H9 (cell line): ENCODE data around the gene MOG. TPM values are rescaled to one million over a fixed set of nuclear protein-coding genes. Genes with fewer than 3 reads are reported as not detected.

Source experiments
- DNase-seq: peaks from one replicate; pipeline ENCODE4 v3.0.0-alpha.2; 2017
- H2AFZ ChIP-seq: one replicate; pipeline ENCODE4 v1.6.1; 2013; ENCODE audit warnings: mild to moderate bottlenecking, low read length, control low read depth, moderate library complexity
- H2AK5ac ChIP-seq: 2 replicates; pipeline ENCODE4 v1.6.1; 2013; ENCODE audit warnings: low read length, control low read depth, mixed read lengths; ENCODE audit not compliant: insufficient read length
- H2BK120ac ChIP-seq: one replicate; pipeline ENCODE4 v1.6.1; 2013; ENCODE audit warnings: low read depth, mild to moderate bottlenecking, low read length, control low read depth, inconsistent platforms; ENCODE audit not compliant: poor library complexity, severe bottlenecking
- H2BK12ac ChIP-seq: 2 replicates; pipeline ENCODE4 v1.6.1; 2013; ENCODE audit warnings: low read length, control low read depth, mixed read lengths, low read depth; ENCODE audit not compliant: insufficient read length
- H2BK15ac ChIP-seq: 2 replicates; pipeline ENCODE4 v1.6.1; 2013; ENCODE audit warnings: low read depth, low read length, control low read depth
- H2BK20ac ChIP-seq: one replicate; pipeline ENCODE4 v1.6.1; 2013; ENCODE audit warnings: low read depth, mild to moderate bottlenecking, low read length, control low read depth, inconsistent platforms; ENCODE audit not compliant: poor library complexity, severe bottlenecking
- H2BK5ac ChIP-seq: 2 replicates; pipeline ENCODE4 v1.6.1; 2013; ENCODE audit warnings: low read length, control low read depth, mixed read lengths; ENCODE audit not compliant: insufficient read length
- H3K14ac ChIP-seq: 2 replicates; pipeline ENCODE4 v1.6.1; 2013; ENCODE audit warnings: low read length, control low read depth; ENCODE audit not compliant: insufficient read depth
- H3K18ac ChIP-seq: 2 replicates; pipeline ENCODE4 v1.6.1; 2013; ENCODE audit warnings: low read depth, mild to moderate bottlenecking, mixed read lengths, low read length, control low read depth; ENCODE audit not compliant: insufficient read length
- H3K23ac ChIP-seq: 2 replicates; pipeline ENCODE4 v1.6.1; 2013; ENCODE audit warnings: low read length, control low read depth, mixed read lengths, low read depth; ENCODE audit not compliant: insufficient read length
- H3K23me2 ChIP-seq: 2 replicates; pipeline ENCODE4 v1.6.1; 2013; ENCODE audit warnings: low read depth, mild to moderate bottlenecking, mixed read lengths, low read length, control low read depth; ENCODE audit not compliant: insufficient read length, poor library complexity, severe bottlenecking
- H3K27ac ChIP-seq: 2 replicates; pipeline ENCODE4 v1.5.1; 2013; ENCODE audit warnings: low read length, control low read depth, mixed read lengths, low read depth; ENCODE audit not compliant: insufficient read length
- H3K27me3 ChIP-seq: 2 replicates; pipeline ENCODE4 v1.6.1; 2013; ENCODE audit warnings: low read length, control low read depth, inconsistent platforms; ENCODE audit not compliant: insufficient read depth
- H3K4ac ChIP-seq: 2 replicates; pipeline ENCODE4 v1.6.1; 2013; ENCODE audit warnings: low read depth, mild to moderate bottlenecking, control low read depth, inconsistent platforms, low read length, moderate library complexity
- H3K4me1 ChIP-seq: 2 replicates; pipeline ENCODE4 v1.6.1; 2013; ENCODE audit warnings: low read length, control low read depth, inconsistent platforms; ENCODE audit not compliant: insufficient read depth
- H3K4me2 ChIP-seq: 2 replicates; pipeline ENCODE4 v1.6.1; 2013; ENCODE audit warnings: low read length, control low read depth, mixed read lengths; ENCODE audit not compliant: insufficient read length, insufficient read depth
- H3K56ac ChIP-seq: 2 replicates; pipeline ENCODE4 v1.6.1; 2013; ENCODE audit warnings: low read depth, mild to moderate bottlenecking, mixed read lengths, low read length, control low read depth; ENCODE audit not compliant: insufficient read length
- H3K79me1 ChIP-seq: 2 replicates; pipeline ENCODE4 v1.6.1; 2013; ENCODE audit warnings: low read depth, mild to moderate bottlenecking, moderate library complexity, low read length, control low read depth, inconsistent platforms; ENCODE audit not compliant: insufficient read depth, poor library complexity, severe bottlenecking
- H3K79me2 ChIP-seq: 2 replicates; pipeline ENCODE4 v1.6.1; 2013; ENCODE audit warnings: low read length, control low read depth, inconsistent platforms; ENCODE audit not compliant: insufficient read depth
- H3K9ac ChIP-seq: 2 replicates; pipeline ENCODE4 v1.6.1; 2013; ENCODE audit warnings: low read length, control low read depth, mixed read lengths; ENCODE audit not compliant: insufficient read length; ENCODE audit errors: extremely low read depth
- H3K9me3 ChIP-seq: one replicate; pipeline ENCODE4 v1.6.1; 2013; ENCODE audit warnings: low read depth, low read length, inconsistent platforms; ENCODE audit not compliant: control insufficient read depth
- H3T11ph ChIP-seq: one replicate; pipeline ENCODE4 v1.6.1; 2013; ENCODE audit warnings: mild to moderate bottlenecking, low read length, control low read depth, inconsistent platforms
- H4K20me1 ChIP-seq: one replicate; pipeline ENCODE4 v1.6.1; 2013; ENCODE audit not compliant: control insufficient read depth, insufficient read length, insufficient read depth
- H4K5ac ChIP-seq: 2 replicates; pipeline ENCODE4 v1.6.1; 2013; ENCODE audit warnings: low read depth, mild to moderate bottlenecking, mixed read lengths, low read length, control low read depth; ENCODE audit not compliant: insufficient read length
- H4K8ac ChIP-seq: replicated peaks from 2 replicates; pipeline ENCODE4 v1.6.1; 2013; ENCODE audit warnings: low read length, control low read depth, mixed read lengths, low read depth; ENCODE audit not compliant: insufficient read length
- H4K91ac ChIP-seq: 2 replicates; pipeline ENCODE4 v1.6.1; 2013; ENCODE audit warnings: low read depth, mild to moderate bottlenecking, moderate library complexity, mixed read lengths, low read length, control low read depth; ENCODE audit not compliant: insufficient read length
- H3K27ac Mint-ChIP-seq, 3 experiments: 2 replicates in 2 of 3; 3 replicates in 1 of 3; pipeline ENCODE4 v1.8.0; 2020 to 2021; ENCODE audit warnings: mixed read lengths in 3 of 3, mild to moderate bottlenecking in 1 of 3, moderate library complexity in 1 of 3
- H3K27me3 Mint-ChIP-seq: 2 replicates; pipeline ENCODE4 v1.8.0; 2021; ENCODE audit warnings: low read depth, mild to moderate bottlenecking, moderate library complexity, mixed read lengths
- H3K36me3 Mint-ChIP-seq, 3 experiments: 2 replicates in 2 of 3; 3 replicates in 1 of 3; pipeline ENCODE4 v1.8.0; 2020 to 2021; ENCODE audit warnings: low read depth in 3 of 3, mixed read lengths in 3 of 3; ENCODE audit not compliant: insufficient read depth in 1 of 3
- H3K4me1 Mint-ChIP-seq, 2 experiments: 2 replicates each; pipeline ENCODE4 v1.8.0; 2020; ENCODE audit warnings: mixed read lengths in 2 of 2
- H3K4me3 Mint-ChIP-seq, 2 experiments: 2 replicates in 1 of 2; 3 replicates in 1 of 2; pipeline ENCODE4 v1.8.0; 2020 to 2021; ENCODE audit warnings: mild to moderate bottlenecking in 2 of 2, mixed read lengths in 2 of 2, moderate library complexity in 1 of 2
- H3K9me3 Mint-ChIP-seq, 2 experiments: 2 replicates in 1 of 2; 3 replicates in 1 of 2; pipeline ENCODE4 v1.8.0; 2020; ENCODE audit warnings: mild to moderate bottlenecking in 2 of 2, mixed read lengths in 2 of 2, moderate library complexity in 1 of 2
- CTCF ChIP-seq: fragments of 200-600 bp; sonication (generic); conservative IDR thresholded peaks from 3 replicates; pipeline ENCODE4 v1.8.0; 2021; ENCODE audit warnings: antibody characterized with exemption, mild to moderate bottlenecking
- WGBS: extraction: QIAGEN DNeasy Blood & Tissue Kit; methylation state at CpG from one replicate; pipeline ENCODE4 v1.1.7; 2013; ENCODE audit warnings: missing lambda C conversion rate, low lambda C conversion rate, mixed read lengths; ENCODE audit not compliant: insufficient read length; ENCODE audit errors: extremely low coverage; 5-methylcytosine and 5-hydroxymethylcytosine counted together
- total RNA-seq: library from RNA; stranded (reverse); gene quantifications from 2 replicates; pipeline ENCODE4 v1.2.1, GENCODE V29; 2021

Gene MOG
- total RNA-seq, 1 experiment from 2014 or later = 0.55 TPM

DNA sequence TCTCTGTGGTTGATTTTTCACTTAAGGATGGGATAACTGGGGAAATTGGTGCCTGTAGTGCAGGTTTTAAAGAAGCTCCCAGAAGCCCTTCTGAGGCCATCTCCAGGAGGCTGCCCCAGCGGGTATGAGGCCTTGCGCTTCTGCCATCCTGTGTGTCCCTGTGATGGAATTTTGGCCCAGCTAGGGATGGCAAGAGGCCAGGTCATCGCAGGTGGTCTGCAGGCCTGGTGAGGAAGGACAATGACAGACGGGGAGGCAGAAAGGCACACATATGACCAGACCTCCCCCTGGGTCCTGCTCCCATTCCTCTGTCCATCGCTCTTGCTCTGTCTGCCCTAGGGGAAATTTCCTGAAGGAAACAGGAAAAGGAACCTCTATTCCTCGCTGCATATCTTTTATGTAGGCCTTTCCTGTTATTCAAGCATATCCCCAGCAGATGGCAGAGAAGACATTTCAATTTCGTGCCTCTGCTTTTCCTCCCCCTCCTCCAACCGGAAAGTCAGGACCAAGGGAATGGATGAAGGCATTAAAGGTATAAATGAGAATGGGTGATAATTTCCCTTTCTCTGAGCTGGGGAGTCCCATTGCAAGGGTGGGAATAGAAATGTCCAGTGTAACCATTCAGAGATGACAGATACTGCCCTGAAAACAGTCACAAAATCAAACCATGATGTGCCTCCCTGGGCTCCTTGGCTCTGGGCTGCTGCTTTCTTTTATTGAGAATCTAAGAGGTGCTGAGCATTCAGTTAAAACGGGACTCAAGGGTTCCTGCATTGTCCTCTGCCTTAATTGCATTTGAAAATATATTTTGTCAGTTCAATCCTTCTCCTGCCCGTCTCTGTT, 48.7 kb downstream of the MOG start:
- no peak overlapping the region for H2BK12ac ChIP-seq
- H3K9me3 Mint-ChIP-seq = no peaks in the 10 kb centered on the region
- H3K27me3 ChIP-seq = peaks cover 2% of the 10 kb centered on the region; the same call in 1 of the 2 replicates
- no peak overlapping the region for H3K27ac ChIP-seq
- no peak overlapping the region for H3K9ac ChIP-seq
- no peak overlapping the region for H2AK5ac ChIP-seq
- no peaks in the 10 kb centered on the region for H4K20me1 ChIP-seq
- no peak overlapping the region for H4K91ac ChIP-seq
- no peaks in the 10 kb centered on the region for H3K36me3 Mint-ChIP-seq
- whole genome bisulfite sequencing = no CpG with 5 or more reads among the region's 10 CpGs
- no peak overlapping the region for H3K4me3 Mint-ChIP-seq
- H2AFZ ChIP-seq = no peak overlapping the region
- no peak overlapping the region for H2BK20ac ChIP-seq
- no peak overlapping the region for H3K56ac ChIP-seq
- H3K23me2 ChIP-seq = no peaks in the 10 kb centered on the region
- H3K4me2 ChIP-seq = no peak overlapping the region
- H3K18ac ChIP-seq = no peak overlapping the region
- no peak overlapping the region for H2BK15ac ChIP-seq
- H3K9me3 ChIP-seq = no peaks in the 10 kb centered on the region
- H3K79me1 ChIP-seq = no peaks in the 10 kb centered on the region
- no peak overlapping the region for H3K4ac ChIP-seq
- no peak overlapping the region; the same call in 1 of the 2 replicates for H3K14ac ChIP-seq
- no peak overlapping the region for H2BK5ac ChIP-seq
- H3K27me3 Mint-ChIP-seq = peaks cover 23% of the 10 kb centered on the region
- H3K4me1 ChIP-seq = peaks cover 3% of the 10 kb centered on the region; the same call in 1 of the 2 replicates
- DNase-seq = peak; percentile 47
- no peak overlapping the region for H3K23ac ChIP-seq
- peaks cover 8 to 13% of the 10 kb centered on the region in 2 experiments; a peak in 3 of 4 replicates for H3K4me1 Mint-ChIP-seq
- no peak overlapping the region for H3K27ac Mint-ChIP-seq
- H4K5ac ChIP-seq = no peak overlapping the region
- H3K79me2 ChIP-seq = no peaks in the 10 kb centered on the region
- H2BK120ac ChIP-seq = no peak overlapping the region
- H3T11ph ChIP-seq = no peak overlapping the region
- TF ChIP-seq CTCF = peak; percentile 75
- no peak overlapping the region for H4K8ac ChIP-seq
